Stomach (tissue), 9 donors: Measurements from ENCODE around the gene TEDC1. TPM values are rescaled to one million over a fixed set of nuclear protein-coding genes. Genes with fewer than 3 reads are reported as not detected.

Experiments used
- DNase-seq, 2 donors: peaks; one replicate each; pipeline versions ENCODE4 v3.0.0 to v3.0.0-alpha.2; 2013 to 2019
- H3K27ac ChIP-seq, 5 donors: fragments of 200-600 bp in 4 of 5; sonication (generic) in 4 of 5; one replicate each; pipeline ENCODE4 v1.5.1; 2013 to 2019; ENCODE audit warnings: mild to moderate bottlenecking in 1 of 5, moderate library complexity in 1 of 5
- H3K27me3 ChIP-seq, 3 donors: fragments of 200-600 bp; sonication (generic); one replicate each; pipeline ENCODE4 v1.5.1; 2017 to 2019; ENCODE audit warnings: mixed run types in 1 of 3
- H3K36me3 ChIP-seq, 4 donors: fragments of 200-600 bp; sonication (generic); 1 replicate in 3 of 4; 2 replicates in 1 of 4; pipeline ENCODE4 v1.5.1; 2016 to 2019
- H3K4me1 ChIP-seq, 4 donors: fragments of 200-600 bp; sonication (generic); one replicate each; pipeline ENCODE4 v1.5.1; 2016 to 2019
- H3K4me3 ChIP-seq, 4 donors: fragments of 200-600 bp; sonication (generic) in 3 of 4; one replicate each; pipeline ENCODE4 v1.5.1; 2016 to 2019; ENCODE audit warnings: mild to moderate bottlenecking in 1 of 4
- H3K9me3 ChIP-seq, 4 donors: fragments of 200-600 bp; sonication (generic); one replicate each; pipeline ENCODE4 v1.5.1; 2016 to 2019
- EP300 ChIP-seq: sonication (generic); formaldehyde crosslinking; IDR thresholded peaks from one replicate; pipeline ENCODE4 v1.6.1; 2017; ENCODE audit warnings: antibody characterized with exemption
- POLR2A ChIP-seq, 4 donors: fragments of 450-650 bp; IDR thresholded peaks; one replicate each; pipeline ENCODE4 v1.6.1; 2016; ENCODE audit warnings: antibody characterized with exemption in 4 of 4, control low read depth in 2 of 4, mild to moderate bottlenecking in 1 of 4, moderate library complexity in 1 of 4
- POLR2AphosphoS5 ChIP-seq, 3 donors: sonication (generic); formaldehyde crosslinking; IDR thresholded peaks; one replicate each; pipeline ENCODE4 v1.6.1; 2016; ENCODE audit warnings: antibody characterized with exemption in 3 of 3
- WGBS, 5 donors: extraction: QIAGEN DNeasy Blood & Tissue Kit in 3 of 5; methylation state at CpG; one replicate each; pipeline versions ENCODE4 v1.1.5 to v1.1.7; 2013 to 2018; 5-methylcytosine and 5-hydroxymethylcytosine counted together
- intact Hi-C: fragments of 100-400 bp; cut with DNase I; formaldehyde crosslinking; loops from one replicate; pipeline ENCODE4 v1.15.1; 2023; ENCODE audit warnings: low total_unique reads
- polyA plus RNA-seq, 3 donors: library from polyadenylated mRNA; stranded (reverse); fragments of 200-250 nt; gene quantifications; one replicate each; pipeline ENCODE4 v1.2.3, GENCODE V29; 2013
- total RNA-seq, 5 donors: library from RNA; depleted of rRNA; stranded (reverse); fragments of >200 nt; gene quantifications; one replicate each; pipeline versions ENCODE4 v1.1.0 to v1.2.3, GENCODE V29; 2014 to 2016
- TF ChIP-seq, protein P1 (sequence below), 7 experiments: fragments of 450-650 bp in 4 of 7; fragments of 200-600 bp in 3 of 7; sonication (generic) in 3 of 7; IDR thresholded peaks; one replicate each; pipeline ENCODE4 v1.5.1; 2016 to 2019; ENCODE audit warnings: antibody characterized with exemption in 7 of 7, control low read depth in 2 of 7, mild to moderate bottlenecking in 1 of 7
- donor health status: healthy with polysubstance abuse.
- donor health status: Bipolar disorder and iron deficiency.
- donor health status: healthy.

TEDC1 gene
- total and polyA plus RNA-seq, 8 donors: 3.0 to 167 (median 17.9) TPM

DNA sequence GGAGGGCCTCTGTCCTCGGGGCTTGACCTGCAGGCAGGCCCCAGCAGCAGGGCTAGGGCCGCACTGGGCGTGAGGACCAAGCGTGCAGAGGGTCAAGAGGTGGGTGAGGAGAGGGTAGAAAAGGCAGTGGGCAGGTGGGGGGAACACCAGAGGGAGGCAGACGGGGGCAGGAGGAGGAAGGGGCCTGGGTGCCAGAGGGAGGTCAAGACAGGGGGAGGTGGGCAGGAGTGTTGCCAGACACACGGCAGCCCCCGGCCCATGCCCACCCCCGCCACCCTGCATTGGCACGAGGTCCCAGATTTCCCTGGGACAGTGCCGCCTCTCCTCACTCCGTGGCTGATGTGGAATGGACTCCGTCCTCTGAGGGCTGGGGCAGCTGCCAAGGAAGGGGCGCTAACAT is 43.5 kb downstream of the TEDC1 start:
- Histone ChIP-seq H3K4me1 (peaks cover 4 to 17% (median 11%) of the 10 kb centered on the region in 4 donors), H3K4me3 (no peak overlapping the region), H3K27ac (no peak overlapping the region), H3K36me3 (no peaks in the 10 kb centered on the region), H3K27me3 (peaks cover 0 to 78% (median 34%) of the 10 kb centered on the region in 3 donors), H3K9me3 (no peaks in the 10 kb centered on the region)
- TF ChIP-seq POLR2AphosphoS5 (IDR thresholded peaks at IDR 0.05) (no peak), EP300 (no peak), POLR2A (IDR thresholded peaks at IDR 0.05) (no peak)
- TF ChIP-seq, protein P1, sequence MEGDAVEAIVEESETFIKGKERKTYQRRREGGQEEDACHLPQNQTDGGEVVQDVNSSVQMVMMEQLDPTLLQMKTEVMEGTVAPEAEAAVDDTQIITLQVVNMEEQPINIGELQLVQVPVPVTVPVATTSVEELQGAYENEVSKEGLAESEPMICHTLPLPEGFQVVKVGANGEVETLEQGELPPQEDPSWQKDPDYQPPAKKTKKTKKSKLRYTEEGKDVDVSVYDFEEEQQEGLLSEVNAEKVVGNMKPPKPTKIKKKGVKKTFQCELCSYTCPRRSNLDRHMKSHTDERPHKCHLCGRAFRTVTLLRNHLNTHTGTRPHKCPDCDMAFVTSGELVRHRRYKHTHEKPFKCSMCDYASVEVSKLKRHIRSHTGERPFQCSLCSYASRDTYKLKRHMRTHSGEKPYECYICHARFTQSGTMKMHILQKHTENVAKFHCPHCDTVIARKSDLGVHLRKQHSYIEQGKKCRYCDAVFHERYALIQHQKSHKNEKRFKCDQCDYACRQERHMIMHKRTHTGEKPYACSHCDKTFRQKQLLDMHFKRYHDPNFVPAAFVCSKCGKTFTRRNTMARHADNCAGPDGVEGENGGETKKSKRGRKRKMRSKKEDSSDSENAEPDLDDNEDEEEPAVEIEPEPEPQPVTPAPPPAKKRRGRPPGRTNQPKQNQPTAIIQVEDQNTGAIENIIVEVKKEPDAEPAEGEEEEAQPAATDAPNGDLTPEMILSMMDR (IDR thresholded peaks at IDR 0.05): no peak
- 57 to 67% (median 61%) methylated on average over 13 of the region's 13 CpGs for WGBS, 5 donors
- intact Hi-C loops: no loop called here
- peak in 1 of 2 donors; percentile 7 for DNase-seq

DNA sequence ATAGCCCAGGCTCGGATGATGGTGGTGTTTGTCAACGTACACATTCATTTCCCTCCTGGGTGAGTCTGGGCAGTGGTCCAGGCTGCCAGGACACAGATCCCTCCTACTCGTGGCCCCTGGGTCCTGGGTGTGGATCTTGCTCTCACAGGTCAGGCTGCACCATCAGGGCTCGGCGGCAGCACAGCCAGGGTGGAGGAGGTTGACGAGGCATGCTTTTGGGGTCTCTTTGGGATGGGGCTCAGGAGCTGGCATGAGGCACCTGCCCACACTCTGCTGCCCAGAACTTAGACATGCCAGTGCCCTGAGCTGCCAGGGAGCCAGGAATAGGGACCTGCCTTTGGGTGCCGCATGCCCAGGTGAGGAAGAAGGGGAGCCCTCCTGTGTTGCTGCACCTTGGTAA is 45.0 kb downstream of the TEDC1 start:
- peaks cover 0 to 7% (median 5%) of the 10 kb centered on the region in 4 donors for H3K4me1 ChIP-seq
- TF ChIP-seq POLR2A (IDR thresholded peaks at IDR 0.05) (no peak), POLR2AphosphoS5 (IDR thresholded peaks at IDR 0.05) (no peak), EP300 (no peak)
- TF ChIP-seq, protein P1 (IDR thresholded peaks at IDR 0.05): no peak
- DNase-seq: no peak
- H3K9me3 ChIP-seq: no peaks in the 10 kb centered on the region
- H3K27ac ChIP-seq: no peak overlapping the region
- H3K27me3 ChIP-seq: peaks cover 0 to 73% (median 34%) of the 10 kb centered on the region in 3 donors
- 63 to 77% (median 73%) methylated on average over 7 of the region's 7 CpGs for WGBS, 5 donors
- intact Hi-C loops: no loop called here
- H3K36me3 ChIP-seq: no peaks in the 10 kb centered on the region
- H3K4me3 ChIP-seq: no peak overlapping the region

DNA sequence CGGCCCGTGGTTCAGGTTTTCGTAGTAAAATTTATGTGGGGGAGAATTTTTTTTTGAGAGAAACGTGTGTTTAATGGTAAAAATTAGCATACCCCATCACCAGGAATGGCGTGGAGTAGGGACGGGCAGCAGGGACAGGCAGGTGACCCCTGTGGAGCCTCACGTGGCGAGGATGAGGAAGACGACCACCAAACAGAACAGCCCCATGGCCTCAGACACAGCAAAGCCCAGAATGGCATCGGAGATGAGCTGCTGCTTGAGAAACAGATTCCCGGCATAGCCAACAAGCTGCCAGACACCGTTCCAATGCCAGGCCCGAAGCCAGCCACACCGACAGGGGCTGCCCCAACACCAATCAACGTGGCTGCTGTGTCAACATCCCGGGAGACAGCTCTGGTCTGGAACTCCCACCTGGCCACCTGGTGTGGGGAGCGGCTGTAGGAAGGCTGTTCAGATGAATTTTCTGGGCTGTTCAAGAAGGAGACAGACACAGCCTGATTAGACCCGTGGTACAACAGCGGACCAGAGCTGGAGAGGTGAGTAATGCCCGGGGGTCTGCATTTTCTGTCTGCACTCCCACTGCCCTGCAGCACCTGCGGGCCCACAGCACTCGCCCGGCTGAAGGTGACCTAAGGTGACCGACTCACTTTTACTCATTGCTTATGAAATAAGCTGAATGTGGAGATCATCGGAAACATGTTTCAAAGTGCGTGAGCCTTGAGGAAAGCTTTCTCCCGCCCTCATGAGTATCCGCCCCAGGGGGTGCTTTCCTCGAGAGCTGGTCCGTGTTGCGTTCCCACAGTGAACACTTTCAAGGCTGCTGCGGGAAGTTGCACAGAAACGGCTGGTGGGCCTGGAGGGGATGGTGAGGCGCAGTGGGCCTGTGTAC is 45.9 kb downstream of the TEDC1 start:
- TF ChIP-seq EP300: no peak
- no peak for TF ChIP-seq POLR2AphosphoS5 (IDR thresholded peaks at IDR 0.05)
- TF ChIP-seq, protein P1 (IDR thresholded peaks at IDR 0.05): no peak
- no peak for TF ChIP-seq POLR2A (IDR thresholded peaks at IDR 0.05)
- Histone ChIP-seq H3K9me3 (no peaks in the 10 kb centered on the region), H3K27ac (no peak overlapping the region), H3K4me3 (no peak overlapping the region), H3K4me1 (peaks cover 0 to 7% (median 5%) of the 10 kb centered on the region in 4 donors), H3K36me3 (no peaks in the 10 kb centered on the region), H3K27me3 (peaks cover 0 to 71% (median 34%) of the 10 kb centered on the region in 3 donors)
- intact Hi-C loops: no loop called here
- 70 to 75% (median 74%) methylated on average over 27 to 34 of the region's 34 CpGs for WGBS, 5 donors
- DNase-seq: peak in 1 of 2 donors; percentile 9

DNA sequence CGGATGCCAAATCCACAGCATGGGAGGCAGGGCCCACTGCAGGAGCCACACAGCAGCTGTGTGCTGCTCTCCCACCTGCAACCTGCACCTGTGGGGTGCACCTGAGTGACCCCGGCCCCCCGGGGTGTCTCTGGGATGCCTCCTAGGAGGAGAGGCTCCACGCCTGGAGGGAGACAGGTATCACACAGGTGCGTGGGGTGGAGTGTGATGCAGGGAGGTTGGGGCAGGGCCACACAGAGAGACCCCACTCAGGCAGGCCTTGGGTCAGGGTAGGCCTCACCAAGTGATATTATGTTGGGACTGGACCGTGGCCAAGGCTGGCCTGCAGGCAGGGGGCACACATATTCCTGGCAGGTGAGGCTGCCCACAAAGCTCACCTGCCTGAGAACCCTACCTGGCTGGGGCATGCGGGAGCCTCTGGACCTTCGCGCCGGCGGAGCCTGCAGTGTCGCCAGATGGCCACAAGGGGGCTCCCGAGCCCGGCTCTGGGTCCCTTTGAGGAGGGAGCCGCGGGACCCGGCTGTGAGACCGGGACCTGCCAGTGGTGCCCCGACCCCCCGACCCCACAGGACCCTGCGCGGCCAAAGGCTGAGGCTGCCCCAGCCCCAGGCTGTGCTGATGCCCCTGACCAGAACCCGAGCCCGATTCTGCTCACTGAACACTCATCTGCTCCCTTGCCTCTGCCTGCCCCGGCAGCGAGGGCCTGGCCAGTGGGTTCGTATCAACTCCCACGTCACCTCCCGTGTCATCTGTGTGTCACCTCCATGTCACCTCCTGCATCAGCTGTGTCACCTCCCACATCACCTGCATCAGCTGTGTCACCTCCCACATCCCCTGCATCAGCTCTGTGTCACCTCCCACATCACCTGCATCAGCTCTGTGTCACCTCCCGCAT is 46.8 kb downstream of the TEDC1 start:
- Histone ChIP-seq H3K4me3 (no peak overlapping the region), H3K4me1 (peaks cover 0 to 7% (median 5%) of the 10 kb centered on the region in 4 donors), H3K36me3 (no peaks in the 10 kb centered on the region), H3K27me3 (peaks cover 0 to 66% (median 34%) of the 10 kb centered on the region in 3 donors), H3K27ac (no peak overlapping the region), H3K9me3 (peaks cover 0 to 5% (median 0%) of the 10 kb centered on the region in 4 donors)
- peak; percentile 72 to 78 for DNase-seq
- 21 to 46% (median 23%) methylated on average over 13 to 30 of the region's 30 CpGs for WGBS, 5 donors
- intact Hi-C loops: no loop called here
- TF ChIP-seq, protein P1 (IDR thresholded peaks at IDR 0.05): peak in 5 of 7 experiments; percentile 72 to 99 (median 97)
- TF ChIP-seq POLR2AphosphoS5 (IDR thresholded peaks at IDR 0.05): no peak
